Left ventricle myocardium inferior (tissue), 1 donor: ENCODE data around the gene SYNPR. TPM values are rescaled to one million over a fixed set of nuclear protein-coding genes. Genes with fewer than 3 reads are reported as not detected.

Experiments
- DNase-seq: peaks from one replicate; pipeline ENCODE4 v3.0.0-alpha.2; 2020
- H3K27ac ChIP-seq: fragments of 200-600 bp; replicated peaks from 2 replicates; pipeline ENCODE4 v1.8.0; 2021
- H3K27me3 ChIP-seq: fragments of 200-600 bp; 2 replicates; pipeline ENCODE4 v1.8.0; 2021; ENCODE audit warnings: low read depth
- H3K36me3 ChIP-seq: fragments of 200-600 bp; 2 replicates; pipeline ENCODE4 v1.8.0; 2021
- H3K4me1 ChIP-seq: fragments of 200-600 bp; 2 replicates; pipeline ENCODE4 v1.8.0; 2021
- H3K4me3 ChIP-seq: fragments of 200-600 bp; 2 replicates; pipeline ENCODE4 v1.8.0; 2021; ENCODE audit warnings: mild to moderate bottlenecking, moderate library complexity
- H3K9me3 ChIP-seq: fragments of 200-600 bp; replicated peaks from 2 replicates; pipeline ENCODE4 v1.8.0; 2021
- CTCF ChIP-seq: fragments of 200-600 bp; IDR thresholded peaks from 2 replicates; pipeline ENCODE4 v1.8.0; 2021; ENCODE audit warnings: antibody characterized with exemption, mild to moderate bottlenecking, borderline replicate concordance
- intact Hi-C: fragments of 100-400 bp; cut with micrococcal nuclease; formaldehyde crosslinking; loops from one replicate; pipeline ENCODE4 v1.11.0; 2022
- total RNA-seq: library from RNA; stranded (reverse); fragmentation: NEBNext Ultra II Directional; extraction: Animal tissue kit (Norgen Biotek cat#: 25700); gene quantifications from one replicate; pipeline ENCODE4 v1.2.1, GENCODE V29; 2021
- donor health status: DM: no; HTN: yes; CAD: no; lungs with severe emphysema.

Gene SYNPR
- total RNA-seq, 1 donor from 2014 or later, result 0.93 TPM

- no peaks in the 10 kb centered on the region for H3K4me1 ChIP-seq
- no peak for DNase-seq
- intact Hi-C loops, result no loop called here
- no peaks in the 10 kb centered on the region for H3K36me3 ChIP-seq
- H3K4me3 ChIP-seq, result no peak overlapping the region
- H3K27me3 ChIP-seq, result no peaks in the 10 kb centered on the region
- TF ChIP-seq CTCF, result no peak
- no peak overlapping the region for H3K27ac ChIP-seq
- peaks cover 3% of the 10 kb centered on the region for H3K9me3 ChIP-seq
These were observed 304.9 kb downstream of the SYNPR start for GRCh38 chr3:63582943-63583500.

GRCh38 chr3:63584681-63585080, 306.6 kb downstream of the SYNPR start:
- intact Hi-C loops, result no loop called here
- DNase-seq, result no peak
- Histone ChIP-seq H3K4me3 (no peak overlapping the region), H3K27me3 (no peaks in the 10 kb centered on the region), H3K27ac (no peak overlapping the region), H3K4me1 (no peaks in the 10 kb centered on the region), H3K9me3 (peaks cover 15% of the 10 kb centered on the region), H3K36me3 (no peaks in the 10 kb centered on the region)
- TF ChIP-seq CTCF, result no peak

GRCh38 chr3:63585927-63586326, 307.8 kb downstream of the SYNPR start:
- no peak overlapping the region for H3K4me3 ChIP-seq
- no peak overlapping the region for H3K27ac ChIP-seq
- peaks cover 15% of the 10 kb centered on the region for H3K9me3 ChIP-seq
- no peak for TF ChIP-seq CTCF
- H3K27me3 ChIP-seq, result no peaks in the 10 kb centered on the region
- no peaks in the 10 kb centered on the region for H3K4me1 ChIP-seq
- no peak for DNase-seq
- intact Hi-C loops, result no loop called here
- H3K36me3 ChIP-seq, result no peaks in the 10 kb centered on the region

- Histone ChIP-seq H3K9me3 (peaks cover 15% of the 10 kb centered on the region), H3K36me3 (no peaks in the 10 kb centered on the region), H3K4me1 (no peaks in the 10 kb centered on the region), H3K27ac (no peak overlapping the region), H3K4me3 (no peak overlapping the region), H3K27me3 (no peaks in the 10 kb centered on the region)
- intact Hi-C loops, result no loop called here
- TF ChIP-seq CTCF, result no peak
- no peak for DNase-seq
These were observed 310.8 kb downstream of the SYNPR start for GRCh38 chr3:63588895-63589294.

GRCh38 chr3:63593779-63594178, 315.7 kb downstream of the SYNPR start:
- peaks cover 5% of the 10 kb centered on the region for H3K9me3 ChIP-seq
- H3K4me3 ChIP-seq, result no peak overlapping the region
- no peak for TF ChIP-seq CTCF
- peaks cover 3% of the 10 kb centered on the region for H3K27me3 ChIP-seq
- no peak for DNase-seq
- H3K4me1 ChIP-seq, result no peaks in the 10 kb centered on the region
- intact Hi-C loops, result no loop called here
- H3K36me3 ChIP-seq, result no peaks in the 10 kb centered on the region
- no peak overlapping the region for H3K27ac ChIP-seq
